HG02970 (cell line): ENCODE data around the gene WDR38.
"Not testable (repeated sequence)": the region's sequence is repeated elsewhere in the genome, so short reads cannot be mapped to it uniquely, and the experiment has no call there.

Source experiments
- ATAC-seq: cut with Tn5 transposase; IDR thresholded peaks from one replicate; pipeline ENCODE4 v1.9.1; 2021; ENCODE audit warnings: mild to moderate bottlenecking, moderate library complexity, moderate number of reproducible peaks; ENCODE audit not compliant: unreplicated experiment, low FRiP score

WDR38 gene

DNA sequence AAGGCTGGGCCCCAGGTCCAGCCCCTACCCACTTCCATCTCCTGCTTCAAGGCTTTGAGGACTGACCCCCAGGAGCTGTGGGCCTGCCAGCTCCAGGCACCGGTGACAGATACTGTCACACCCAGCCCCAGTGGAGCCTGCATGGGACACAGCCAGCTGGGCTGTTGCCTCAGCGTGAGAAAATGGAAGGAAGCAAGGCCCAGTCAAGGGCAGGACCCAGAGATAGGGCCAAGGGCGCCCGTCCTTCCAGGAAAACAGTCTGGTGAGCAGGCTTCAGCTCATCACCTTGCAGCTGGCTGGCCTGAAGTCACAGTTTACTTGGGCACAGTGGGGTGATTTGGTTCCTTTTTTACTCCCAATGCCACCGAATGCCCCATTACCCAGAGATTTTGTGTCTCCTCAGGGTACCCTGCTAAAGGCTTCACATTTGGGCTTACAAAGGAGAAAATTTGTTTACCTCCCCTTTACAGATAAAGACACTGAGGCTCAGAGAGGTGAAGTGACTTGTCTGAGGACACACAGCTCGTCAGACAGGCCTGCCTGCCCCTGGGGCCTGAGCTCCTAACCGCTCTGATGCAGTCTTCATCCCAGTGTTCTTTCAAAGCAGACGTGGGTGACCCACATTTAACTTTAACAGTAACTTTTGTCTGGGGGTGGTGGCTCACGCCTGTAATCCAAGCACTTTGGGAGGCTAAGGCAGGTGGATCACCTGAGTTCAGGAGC lies 21.5 kb upstream of the WDR38 start:
- ATAC-seq, result no peak

DNA sequence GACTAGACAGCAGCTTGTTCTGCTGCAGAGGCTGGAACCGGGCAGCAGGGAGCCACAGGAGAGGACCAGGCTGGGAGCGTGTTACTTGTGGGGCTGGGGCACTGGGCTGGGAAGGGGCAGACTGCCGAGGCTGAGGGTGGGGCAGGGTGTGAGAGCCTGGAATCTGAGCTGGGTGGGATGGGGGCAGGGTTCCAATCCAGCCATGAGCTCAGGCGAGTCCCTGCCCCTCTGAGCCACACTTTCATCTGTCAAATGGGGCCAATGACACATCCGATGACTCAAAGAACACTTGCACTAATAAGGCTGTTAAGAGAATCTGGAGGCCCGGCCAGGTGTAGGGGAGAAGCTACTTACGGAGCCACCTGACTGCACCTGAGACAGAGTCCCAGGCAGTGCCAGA lies 18.7 kb upstream of the WDR38 start:
- ATAC-seq, result no peak

DNA sequence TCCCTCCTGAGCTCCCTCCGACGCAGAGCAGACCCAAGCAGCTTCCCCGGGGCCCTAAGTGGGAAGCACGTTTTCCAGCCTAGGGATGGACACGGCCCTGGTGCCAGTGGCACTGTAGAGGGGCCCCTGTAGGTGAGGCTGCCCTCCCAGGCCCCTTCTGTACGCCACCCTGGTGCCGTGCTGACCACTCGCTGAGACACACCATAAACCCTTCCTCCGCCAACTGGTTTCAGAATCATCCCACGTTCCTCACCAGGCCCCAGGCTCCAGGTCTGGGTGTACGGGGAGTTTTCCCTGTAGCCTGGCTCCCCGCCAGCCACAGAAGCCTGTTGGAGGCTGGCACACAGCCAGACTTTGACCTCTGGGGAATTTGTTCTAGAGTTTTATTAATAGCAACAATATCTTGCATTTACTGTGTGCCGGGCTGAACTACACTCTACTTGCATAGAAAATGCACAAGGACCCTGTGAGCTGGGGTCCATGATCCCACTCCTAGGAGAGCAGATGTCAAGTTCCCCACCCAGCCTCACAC lies 18.2 kb upstream of the WDR38 start:
- no peak for ATAC-seq

DNA sequence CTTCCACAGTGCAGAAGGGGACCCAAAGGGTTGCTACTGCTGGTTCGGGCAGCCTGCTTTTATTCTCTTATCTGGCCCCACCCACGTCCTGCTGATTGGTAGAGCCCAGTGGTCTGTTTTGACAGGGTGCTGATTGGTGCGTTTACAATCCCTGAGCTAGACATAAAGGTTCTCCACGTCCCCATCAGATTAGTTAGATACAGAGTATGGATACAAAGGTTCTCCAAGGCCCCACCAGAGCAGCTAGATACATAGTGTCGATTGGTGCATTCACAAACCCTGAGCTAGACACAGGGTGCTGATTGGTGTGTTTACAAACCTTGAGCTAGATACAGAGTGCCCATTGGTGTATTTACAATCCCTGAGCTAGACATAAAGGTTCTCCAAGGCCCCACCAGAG lies 15.1 kb upstream of the WDR38 start:
- ATAC-seq, result not testable (repeated sequence)

DNA sequence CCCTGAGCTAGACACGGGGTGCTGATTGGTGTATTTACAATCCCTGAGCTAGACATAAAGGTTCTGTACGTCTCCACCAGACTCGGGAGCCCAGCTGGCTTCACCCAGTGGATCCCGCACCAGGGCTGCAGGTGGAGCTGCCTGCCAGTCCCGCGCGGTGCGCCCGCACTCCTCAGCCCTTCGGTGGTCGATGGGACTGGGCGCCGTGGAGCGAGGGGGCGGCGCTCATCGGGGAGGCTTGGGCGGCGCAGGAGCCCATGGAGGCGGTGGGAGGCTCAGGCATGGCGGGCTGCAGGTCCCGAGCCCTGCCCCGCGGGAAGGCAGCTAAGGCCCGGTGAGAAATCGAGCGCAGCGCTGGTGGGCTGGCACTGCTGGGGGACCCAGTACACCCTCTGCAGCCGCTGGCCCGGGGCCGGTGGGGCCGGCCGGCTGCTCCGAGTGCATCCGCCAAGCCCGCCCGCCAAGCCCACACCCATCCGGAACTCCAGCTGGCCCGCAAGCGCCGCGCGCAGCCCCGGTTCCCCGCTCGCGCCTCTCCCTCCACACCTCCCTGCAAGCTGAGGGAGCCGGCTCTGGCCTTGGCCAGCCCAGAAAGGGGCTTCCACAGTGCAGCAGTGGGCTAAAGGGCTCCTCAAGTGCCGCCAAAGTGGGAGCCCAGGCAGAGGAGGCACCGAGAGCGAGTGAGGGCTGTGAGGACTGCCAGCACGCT lies 14.5 kb upstream of the WDR38 start:
- ATAC-seq, result not testable (repeated sequence)

DNA sequence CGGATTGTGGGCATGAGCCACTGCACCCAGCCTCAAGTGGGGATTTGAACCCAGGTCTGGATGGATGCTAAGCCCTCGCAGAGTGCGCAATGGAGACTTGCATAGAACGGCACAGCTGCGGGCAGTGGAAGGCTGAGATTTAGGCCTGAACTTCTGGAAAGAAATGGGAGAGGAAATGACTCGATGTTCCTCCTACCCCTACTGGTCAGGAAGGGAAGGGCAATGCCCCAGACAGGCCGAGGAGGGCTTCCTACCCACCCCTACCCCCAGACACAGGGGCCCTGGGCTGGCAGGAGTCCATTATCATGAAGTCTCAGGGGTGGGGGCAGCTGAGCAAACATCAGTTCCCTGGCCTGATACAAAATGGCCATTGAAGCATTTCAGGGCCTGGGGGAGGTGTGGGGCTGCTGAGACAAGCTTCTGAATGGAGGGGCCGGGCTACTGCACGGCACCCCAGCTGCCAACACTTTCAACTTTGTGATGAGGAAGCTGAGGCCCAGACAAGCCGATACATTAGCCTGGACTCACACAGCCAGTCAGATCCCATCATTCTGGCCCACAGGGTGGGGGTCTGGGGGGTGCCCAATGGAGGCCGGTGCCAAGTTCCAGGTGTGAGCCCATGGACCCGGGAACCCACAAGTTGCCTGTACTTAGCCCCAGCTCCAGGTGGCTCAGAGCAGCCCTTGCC lies 13.5 kb upstream of the WDR38 start:
- no peak for ATAC-seq

DNA sequence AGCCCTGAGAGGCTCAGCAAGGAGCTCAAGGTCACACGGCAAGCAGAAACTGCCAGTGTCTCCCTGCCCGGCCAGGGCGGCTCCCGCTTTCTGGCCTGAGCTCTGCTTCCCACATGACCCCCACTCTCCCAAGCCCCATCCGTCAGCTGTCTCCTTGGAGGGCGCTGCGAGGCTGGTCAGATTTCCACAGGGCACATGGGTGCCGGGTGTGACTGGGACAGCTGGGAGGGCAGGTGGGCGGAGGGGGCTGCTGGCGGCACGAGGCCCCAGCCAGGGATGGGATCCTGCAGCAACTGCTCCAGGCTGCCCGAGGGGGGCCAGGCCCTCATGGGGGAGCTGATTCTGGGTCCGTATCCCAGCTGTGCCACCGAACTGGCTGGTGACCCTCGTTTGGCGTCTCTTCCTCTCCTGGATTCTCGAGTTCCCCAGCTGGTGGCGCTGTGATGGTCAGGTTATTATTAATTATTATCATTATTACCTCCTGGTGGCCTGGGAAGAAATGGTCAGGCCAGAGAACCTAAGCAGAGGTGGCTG lies 12.9 kb upstream of the WDR38 start:
- ATAC-seq, result no peak

DNA sequence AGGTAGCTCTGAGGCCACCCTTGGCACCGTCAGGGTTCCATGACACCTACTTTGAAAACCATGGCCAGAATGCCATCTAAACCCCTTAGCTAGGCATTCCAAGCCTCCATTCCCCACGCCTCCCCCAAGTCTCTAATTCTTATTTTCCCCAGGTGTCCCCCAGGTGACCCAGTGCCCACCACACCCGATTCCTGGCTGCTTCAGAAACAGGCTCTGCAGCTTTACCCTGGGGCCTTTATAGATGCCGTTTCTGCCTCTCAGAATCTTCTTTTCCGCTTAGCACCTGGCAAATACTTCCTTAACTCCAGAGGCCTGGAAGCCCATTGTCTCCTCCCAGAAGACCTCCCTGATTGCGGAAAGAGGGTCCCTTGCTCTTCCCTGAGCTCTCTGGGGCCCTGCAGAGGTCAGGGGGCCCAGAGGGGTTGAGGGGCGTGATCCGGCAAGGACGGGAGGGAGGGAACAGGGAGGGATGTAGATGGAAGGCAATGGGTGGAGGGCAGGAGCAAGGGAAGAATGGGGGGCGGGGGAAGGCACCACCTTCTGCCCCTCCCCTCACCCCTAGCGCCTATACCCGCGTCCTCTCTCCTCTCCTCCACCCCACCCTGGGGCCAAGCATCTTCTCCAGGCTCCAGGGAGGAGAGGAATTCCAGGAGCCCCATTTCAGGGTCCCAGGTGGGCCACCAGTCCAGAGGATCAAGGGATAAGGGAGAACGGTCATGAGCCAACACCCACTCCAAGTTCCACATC lies 12.0 kb upstream of the WDR38 start:
- no peak for ATAC-seq

DNA sequence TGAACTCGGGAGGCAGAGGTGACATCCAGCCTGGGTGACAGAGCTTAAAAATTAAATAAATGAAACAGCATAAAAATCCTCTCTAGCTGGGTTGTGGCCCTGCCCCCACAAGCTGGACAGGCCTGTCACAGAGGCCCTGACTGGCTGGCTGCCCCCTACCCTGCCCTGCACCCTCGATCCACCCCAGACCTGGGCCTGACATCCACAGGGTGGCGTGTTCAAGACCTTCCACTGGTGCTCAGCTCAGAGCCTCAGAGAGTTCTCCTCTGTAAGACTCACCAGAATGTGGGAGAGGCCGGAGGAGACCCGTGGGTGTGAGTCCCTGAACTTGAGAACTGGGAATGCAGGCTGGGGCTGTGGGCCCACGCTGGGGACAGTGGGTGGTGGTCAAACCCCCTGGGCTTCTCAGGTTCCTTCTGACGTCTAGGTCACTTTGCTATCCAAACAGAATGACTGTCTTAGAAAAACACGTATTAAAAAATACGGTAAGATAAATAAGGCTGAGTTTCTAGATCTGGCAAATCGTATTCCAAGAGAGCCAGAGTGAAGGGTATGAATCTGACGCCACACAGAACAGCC lies 9.7 kb upstream of the WDR38 start:
- no peak for ATAC-seq

DNA sequence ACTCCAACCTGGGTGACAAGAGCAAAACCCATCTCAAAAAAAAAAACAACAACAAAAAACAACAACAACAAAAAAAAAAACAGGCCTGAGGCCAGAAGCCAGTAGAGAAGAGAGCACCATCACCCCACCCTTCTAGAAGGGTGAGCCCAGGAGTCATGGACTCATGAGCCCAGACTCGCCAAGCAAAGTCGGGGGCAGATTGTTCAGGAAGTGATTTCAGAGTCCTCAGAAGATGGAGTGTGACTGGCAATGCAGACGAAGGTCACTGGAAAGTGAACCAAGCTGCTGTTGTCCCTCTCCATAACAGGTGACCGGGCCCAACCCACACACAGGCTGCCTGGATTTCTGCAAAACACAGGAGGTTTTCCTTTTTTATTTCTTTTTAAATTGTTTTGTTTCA lies 9.0 kb upstream of the WDR38 start:
- ATAC-seq, result no peak

DNA sequence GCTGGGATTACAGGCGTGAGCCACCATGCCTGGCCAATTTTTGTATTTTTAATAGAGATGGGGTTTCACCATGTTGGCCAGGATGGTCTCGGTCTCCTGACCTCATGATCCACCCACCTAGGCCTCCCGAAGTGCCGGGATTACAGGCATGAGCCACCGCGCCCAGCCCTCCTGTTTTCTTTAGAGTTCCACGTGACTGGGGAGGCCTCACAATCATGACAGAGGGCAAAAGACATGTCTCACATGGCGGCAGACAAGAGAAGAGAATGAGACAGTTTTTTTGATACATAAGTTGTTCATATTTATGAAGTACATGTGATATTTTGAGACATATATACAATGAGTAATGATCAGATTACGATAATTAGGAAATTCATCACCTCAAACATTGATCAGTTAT lies 6.8 kb upstream of the WDR38 start:
- not testable (repeated sequence) for ATAC-seq

DNA sequence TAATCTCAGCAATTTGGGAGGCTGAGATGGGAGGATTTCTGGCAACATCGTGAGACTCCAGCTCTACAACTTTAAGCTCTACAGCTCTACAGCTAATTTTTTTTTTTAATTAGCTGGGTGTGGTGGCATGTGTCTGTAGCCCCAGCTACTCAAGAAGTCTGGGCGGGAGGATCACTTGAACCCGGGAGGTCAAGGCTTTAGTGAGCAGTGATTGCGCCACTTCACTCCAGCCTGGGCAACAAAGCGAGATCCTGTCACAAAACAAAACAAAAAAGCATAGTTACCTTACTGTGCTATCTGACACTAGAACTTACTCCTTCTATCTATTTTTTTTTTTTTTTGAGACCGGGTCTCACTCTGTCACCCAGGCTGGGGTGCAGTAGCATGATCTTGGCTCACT lies 6.3 kb upstream of the WDR38 start:
- ATAC-seq, result no peak

DNA sequence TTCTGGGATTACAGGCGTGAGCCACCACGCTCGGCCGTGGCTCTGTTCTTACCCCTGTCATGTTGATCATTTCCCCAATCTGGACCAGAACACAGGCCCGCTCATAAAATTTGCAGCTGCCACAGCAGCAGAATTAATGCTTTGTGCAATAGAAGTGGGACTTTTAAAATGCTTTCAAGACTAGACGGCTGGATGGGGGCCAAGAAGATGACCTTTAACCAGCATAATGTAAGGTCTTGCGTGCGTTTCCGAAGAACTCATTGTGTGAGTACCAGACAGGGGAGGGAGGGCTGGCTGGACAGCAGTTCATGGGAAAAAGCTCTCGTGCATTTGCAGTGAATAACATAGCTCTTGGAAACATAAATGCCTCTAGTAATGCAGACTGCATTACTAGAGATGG lies 3.5 kb upstream of the WDR38 start:
- ATAC-seq, result no peak

DNA sequence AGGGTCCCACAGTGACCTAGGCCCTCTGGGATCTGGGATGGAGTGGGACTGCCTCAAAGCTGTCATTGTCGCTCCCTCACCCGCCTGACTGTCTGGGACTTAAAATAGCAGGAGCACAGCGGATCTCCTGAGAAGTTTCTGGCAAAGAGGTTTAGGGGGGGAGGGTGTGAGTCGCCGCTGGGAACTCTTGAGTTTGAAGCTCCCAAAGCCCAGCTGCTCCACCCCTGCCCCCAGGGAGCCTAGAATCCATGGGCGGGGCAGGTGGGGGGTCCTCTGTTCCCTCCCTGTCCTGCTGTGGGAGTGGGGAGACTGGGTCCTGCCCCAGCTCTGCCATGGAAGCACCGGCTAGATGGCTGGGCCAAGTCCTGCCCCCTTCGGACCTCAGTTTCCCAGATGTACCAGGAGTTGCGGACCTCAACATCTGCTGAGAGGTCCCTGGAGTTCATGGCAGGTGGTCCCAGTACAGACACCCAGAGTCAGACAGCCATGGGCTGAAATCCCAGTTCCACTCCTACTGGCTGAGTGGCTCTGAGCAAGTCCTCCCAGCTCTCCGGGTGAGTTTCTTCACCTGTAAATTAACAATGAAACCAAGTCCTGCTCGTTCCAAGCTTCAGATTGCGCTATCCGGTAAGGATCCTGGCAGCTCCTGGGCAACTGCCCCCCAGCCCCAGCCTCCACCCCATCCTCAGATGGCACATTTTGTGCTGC lies 985 bp upstream of the WDR38 start:
- ATAC-seq, result no peak

DNA sequence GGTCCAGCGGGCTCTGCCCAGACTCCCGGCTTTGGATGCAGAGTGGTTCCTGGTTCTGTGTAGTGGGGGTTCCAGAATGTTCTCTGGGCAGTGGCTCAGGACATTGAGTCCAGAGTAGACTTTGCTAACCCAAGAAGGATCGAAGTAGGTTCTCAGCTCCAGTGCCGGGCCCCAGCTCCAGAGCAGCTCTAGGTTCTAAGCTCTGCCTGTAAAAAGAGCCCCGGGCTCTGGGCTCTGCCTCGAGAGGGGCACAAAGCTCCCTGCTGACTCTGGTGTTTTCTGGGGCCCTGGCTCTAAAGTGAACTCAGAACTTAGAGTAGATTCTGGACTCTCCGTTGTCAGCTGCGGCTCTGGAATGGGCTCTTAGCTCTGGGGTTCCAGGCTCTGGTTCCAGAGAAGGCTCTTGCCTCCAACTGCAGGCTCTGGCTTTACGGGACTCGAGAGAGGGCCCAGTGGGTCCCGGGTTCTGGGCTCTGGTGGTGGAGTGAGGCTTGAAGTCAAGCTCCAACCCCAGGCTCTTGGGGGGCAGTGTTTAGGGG lies 414 bp downstream of the WDR38 start:
- no peak for ATAC-seq

DNA sequence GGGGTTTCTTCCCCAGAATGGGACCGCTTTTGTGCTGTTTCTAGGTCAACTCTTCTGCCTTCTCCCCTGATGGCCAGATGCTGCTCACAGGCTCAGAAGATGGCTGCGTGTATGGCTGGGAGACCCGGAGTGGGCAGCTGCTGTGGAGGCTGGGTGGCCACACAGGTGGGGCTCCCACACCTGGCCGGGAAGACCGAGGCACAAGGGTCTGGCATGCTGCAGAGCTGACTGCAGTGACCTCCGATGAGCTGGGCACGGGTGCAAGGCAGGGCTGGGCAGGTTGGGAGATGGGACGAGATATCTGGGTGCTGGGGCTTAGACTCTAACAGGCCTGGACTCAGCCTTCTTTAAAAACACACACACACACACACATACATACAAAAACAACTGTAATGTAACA lies 901 bp downstream of the WDR38 start:
- ATAC-seq, result no peak

DNA sequence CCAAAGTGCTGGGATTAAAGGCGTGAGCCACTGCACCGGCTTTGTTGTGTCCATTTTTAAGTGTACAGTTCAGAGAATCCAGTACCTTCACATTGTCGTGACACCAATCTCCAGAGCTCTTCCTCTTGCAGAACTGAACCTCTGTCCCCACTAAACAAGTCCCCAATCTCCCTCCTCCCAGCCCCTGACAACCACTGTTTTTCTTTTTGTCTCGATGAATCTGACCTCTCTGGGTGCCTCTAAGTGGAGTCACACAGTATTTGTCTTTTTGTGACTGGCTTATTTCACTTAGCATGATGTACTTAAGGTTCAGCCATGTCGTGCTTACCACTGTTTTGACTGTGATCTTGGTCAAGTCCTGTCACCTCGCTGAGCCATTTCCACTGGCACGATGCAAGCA lies 1.6 kb downstream of the WDR38 start:
- ATAC-seq, result no peak

DNA sequence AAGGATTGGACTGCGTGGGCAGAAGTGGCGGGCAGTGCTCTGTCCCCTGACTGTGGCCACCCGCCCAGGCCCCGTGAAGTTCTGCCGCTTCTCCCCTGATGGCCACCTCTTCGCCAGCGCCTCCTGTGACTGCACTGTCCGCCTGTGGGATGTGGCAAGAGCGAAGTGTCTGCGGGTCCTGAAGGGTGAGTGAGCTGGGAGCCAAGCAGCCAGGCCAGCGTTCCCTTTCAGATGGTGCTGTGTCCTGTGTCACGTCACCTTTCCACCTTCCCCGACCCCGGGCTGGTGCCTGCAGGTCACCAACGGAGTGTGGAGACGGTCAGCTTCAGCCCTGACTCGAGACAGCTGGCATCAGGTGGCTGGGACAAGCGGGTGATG lies 2.3 kb downstream of the WDR38 start:
- ATAC-seq, result no peak
